Muscle layer of duodenum (tissue), 2 donors: ENCODE measurements around the gene DSE.

Experiments used
- H3K27ac ChIP-seq: one replicate; pipeline ENCODE4 v1.7.0; 2013; ENCODE audit warnings: mild to moderate bottlenecking, low read length
- H3K27me3 ChIP-seq: one replicate; pipeline ENCODE4 v1.7.0; 2013; ENCODE audit warnings: low read depth, mild to moderate bottlenecking, control low read depth, low read length
- H3K36me3 ChIP-seq, 2 donors: one replicate each; pipeline ENCODE4 v1.7.0; 2013; ENCODE audit warnings: low read length in 2 of 2, control low read depth in 1 of 2, mild to moderate bottlenecking in 1 of 2; ENCODE audit not compliant: insufficient read depth in 2 of 2, control insufficient read depth in 1 of 2
- H3K4me1 ChIP-seq, 2 donors: one replicate each; pipeline ENCODE4 v1.7.0; 2013; ENCODE audit warnings: low read length in 2 of 2, mild to moderate bottlenecking in 2 of 2, control low read depth in 1 of 2, moderate library complexity in 1 of 2; ENCODE audit not compliant: insufficient read depth in 2 of 2, control insufficient read depth in 1 of 2
- H3K4me3 ChIP-seq, 2 donors: one replicate each; pipeline ENCODE4 v1.7.0; 2013; ENCODE audit warnings: low read length in 2 of 2, low read depth in 1 of 2, mild to moderate bottlenecking in 1 of 2
- H3K9me3 ChIP-seq, 2 donors: one replicate each; pipeline ENCODE4 v1.7.0; 2013; ENCODE audit warnings: low read length in 2 of 2, control low read depth in 1 of 2, mild to moderate bottlenecking in 1 of 2; ENCODE audit not compliant: control insufficient read depth in 1 of 2
- donor health status: healthy.

Gene DSE

GRCh38 chr6:116374586-116374985, 3.8 kb downstream of the DSE start:
- Histone ChIP-seq H3K4me1 (peaks cover 0 to 8% of the 10 kb centered on the region in 2 donors), H3K27ac (no peak overlapping the region), H3K9me3 (no peaks in the 10 kb centered on the region), H3K4me3 (no peak overlapping the region), H3K36me3 (no peaks in the 10 kb centered on the region), H3K27me3 (no peaks in the 10 kb centered on the region)

GRCh38 chr6:116375262-116375661, 4.5 kb downstream of the DSE start:
- Histone ChIP-seq H3K9me3 (no peaks in the 10 kb centered on the region), H3K4me1 (peaks cover 0 to 3% of the 10 kb centered on the region in 2 donors), H3K27me3 (no peaks in the 10 kb centered on the region), H3K27ac (no peak overlapping the region), H3K36me3 (no peaks in the 10 kb centered on the region), H3K4me3 (no peak overlapping the region)

- H3K4me3 ChIP-seq: no peak overlapping the region
- peaks cover 0 to 3% of the 10 kb centered on the region in 2 donors for H3K4me1 ChIP-seq
- H3K9me3 ChIP-seq: no peaks in the 10 kb centered on the region
- no peak overlapping the region for H3K27ac ChIP-seq
- H3K36me3 ChIP-seq: no peaks in the 10 kb centered on the region
- H3K27me3 ChIP-seq: no peaks in the 10 kb centered on the region
Observed at GRCh38 chr6:116376149-116376548, 5.4 kb downstream of the DSE start.

- H3K4me1 ChIP-seq: no peaks in the 10 kb centered on the region
- no peak overlapping the region for H3K4me3 ChIP-seq
- no peaks in the 10 kb centered on the region for H3K27me3 ChIP-seq
- no peaks in the 10 kb centered on the region for H3K9me3 ChIP-seq
- H3K36me3 ChIP-seq: no peaks in the 10 kb centered on the region
- no peak overlapping the region for H3K27ac ChIP-seq
Observed at GRCh38 chr6:116379764-116380163, 9.0 kb downstream of the DSE start.

GRCh38 chr6:116380346-116380745, 9.6 kb downstream of the DSE start:
- Histone ChIP-seq H3K27me3 (no peaks in the 10 kb centered on the region), H3K9me3 (no peaks in the 10 kb centered on the region), H3K4me3 (no peak overlapping the region), H3K27ac (no peak overlapping the region), H3K4me1 (no peaks in the 10 kb centered on the region), H3K36me3 (no peaks in the 10 kb centered on the region)

- Histone ChIP-seq H3K4me1 (no peaks in the 10 kb centered on the region), H3K4me3 (no peak overlapping the region), H3K36me3 (no peaks in the 10 kb centered on the region), H3K9me3 (no peaks in the 10 kb centered on the region), H3K27ac (no peak overlapping the region), H3K27me3 (no peaks in the 10 kb centered on the region)
Observed at GRCh38 chr6:116381000-116381399, 10.3 kb downstream of the DSE start.

GRCh38 chr6:116382587-116382986, 11.8 kb downstream of the DSE start:
- Histone ChIP-seq H3K9me3 (no peaks in the 10 kb centered on the region), H3K27me3 (no peaks in the 10 kb centered on the region), H3K36me3 (peaks cover 0 to under 1% of the 10 kb centered on the region in 2 donors), H3K4me3 (no peak overlapping the region), H3K4me1 (peaks cover 0 to 11% of the 10 kb centered on the region in 2 donors), H3K27ac (no peak overlapping the region)

- no peaks in the 10 kb centered on the region for H3K27me3 ChIP-seq
- no peak overlapping the region for H3K27ac ChIP-seq
- peaks cover 0 to 4% of the 10 kb centered on the region in 2 donors for H3K36me3 ChIP-seq
- H3K9me3 ChIP-seq: no peaks in the 10 kb centered on the region
- H3K4me1 ChIP-seq: peaks cover 0 to 12% of the 10 kb centered on the region in 2 donors
- no peak overlapping the region for H3K4me3 ChIP-seq
Observed at GRCh38 chr6:116384727-116385458, 14.1 kb downstream of the DSE start.

GRCh38 chr6:116385459-116385802, 14.7 kb downstream of the DSE start:
- Histone ChIP-seq H3K9me3 (no peaks in the 10 kb centered on the region), H3K36me3 (peaks cover 0 to 4% of the 10 kb centered on the region in 2 donors), H3K4me3 (no peak overlapping the region), H3K4me1 (peaks cover 0 to 12% of the 10 kb centered on the region in 2 donors), H3K27me3 (no peaks in the 10 kb centered on the region), H3K27ac (no peak overlapping the region)

GRCh38 chr6:116385921-116386320, 15.2 kb downstream of the DSE start:
- H3K9me3 ChIP-seq: no peaks in the 10 kb centered on the region
- H3K27ac ChIP-seq: peak overlapping the region; percentile 21
- peaks cover 0 to 4% of the 10 kb centered on the region in 2 donors for H3K36me3 ChIP-seq
- peaks cover 0 to 12% of the 10 kb centered on the region in 2 donors for H3K4me1 ChIP-seq
- no peaks in the 10 kb centered on the region for H3K27me3 ChIP-seq
- no peak overlapping the region for H3K4me3 ChIP-seq

GRCh38 chr6:116386581-116387299, 16.0 kb downstream of the DSE start:
- no peaks in the 10 kb centered on the region for H3K9me3 ChIP-seq
- H3K4me3 ChIP-seq: no peak overlapping the region
- peak overlapping the region; percentile 21 for H3K27ac ChIP-seq
- H3K36me3 ChIP-seq: peaks cover 0 to 4% of the 10 kb centered on the region in 2 donors
- no peaks in the 10 kb centered on the region for H3K27me3 ChIP-seq
- peaks cover 0 to 12% of the 10 kb centered on the region in 2 donors for H3K4me1 ChIP-seq
